Coronary artery (tissue), 2 donors: ENCODE results near the gene GPR35.

Experiments used
- DNase-seq: peaks from one replicate; pipeline ENCODE4 v3.0.0-alpha.2; 2017; ENCODE audit warnings: low spot score
- H3K27ac ChIP-seq, 2 donors: fragments of 200-600 bp; sonication (generic); one replicate each; pipeline ENCODE4 v1.5.1; 2016 to 2019
- H3K4me3 ChIP-seq: fragments of 200-600 bp; sonication (generic); 2 replicates; pipeline ENCODE4 v1.5.1; 2016; ENCODE audit warnings: mild to moderate bottlenecking, moderate library complexity
- TF ChIP-seq, protein P1 (sequence below): fragments of 200-600 bp; sonication (generic); IDR thresholded peaks from one replicate; pipeline ENCODE4 v1.5.1; 2019; ENCODE audit warnings: antibody characterized with exemption

The GPR35 gene

DNA sequence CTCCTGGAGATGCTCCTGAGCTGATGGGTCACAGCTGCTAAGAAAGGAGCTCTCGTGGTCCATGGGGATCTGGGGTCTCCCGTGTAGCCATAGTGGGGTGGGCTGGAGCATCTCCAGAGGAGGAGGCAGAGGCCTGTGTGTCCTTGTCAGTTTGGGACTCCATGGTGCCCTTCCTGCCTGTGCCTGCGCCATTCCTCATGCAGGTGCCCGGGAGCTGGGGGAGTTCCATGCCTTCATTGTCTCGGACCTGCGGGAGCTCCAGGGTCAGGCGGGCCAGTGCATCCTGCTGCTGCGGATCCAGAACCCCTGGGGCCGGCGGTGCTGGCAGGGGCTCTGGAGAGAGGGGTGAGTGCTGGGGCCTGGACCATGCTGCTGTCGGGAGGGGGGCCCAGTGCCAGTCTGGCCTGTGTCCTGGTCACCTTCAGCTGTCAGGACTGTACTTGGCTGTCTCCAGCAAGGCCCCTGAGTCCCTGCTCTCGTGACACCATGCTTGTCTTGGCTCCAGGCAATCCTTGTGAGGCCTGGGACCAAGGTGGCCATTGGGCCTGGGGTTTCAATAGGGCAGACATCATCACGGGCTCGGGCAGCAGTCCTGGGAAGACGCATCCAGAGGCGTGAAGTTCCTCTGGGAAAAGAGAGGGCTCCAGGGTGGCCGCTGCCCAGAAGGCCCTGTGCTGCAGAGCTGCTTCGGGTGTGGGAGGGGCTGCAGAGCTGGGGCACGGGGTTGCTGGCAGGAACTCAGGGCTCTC, 31.4 kb upstream of the GPR35 start:
- Histone ChIP-seq H3K4me3 (no peak overlapping the region), H3K27ac (no peak overlapping the region)
- DNase-seq: no peak
- TF ChIP-seq, protein P1, sequence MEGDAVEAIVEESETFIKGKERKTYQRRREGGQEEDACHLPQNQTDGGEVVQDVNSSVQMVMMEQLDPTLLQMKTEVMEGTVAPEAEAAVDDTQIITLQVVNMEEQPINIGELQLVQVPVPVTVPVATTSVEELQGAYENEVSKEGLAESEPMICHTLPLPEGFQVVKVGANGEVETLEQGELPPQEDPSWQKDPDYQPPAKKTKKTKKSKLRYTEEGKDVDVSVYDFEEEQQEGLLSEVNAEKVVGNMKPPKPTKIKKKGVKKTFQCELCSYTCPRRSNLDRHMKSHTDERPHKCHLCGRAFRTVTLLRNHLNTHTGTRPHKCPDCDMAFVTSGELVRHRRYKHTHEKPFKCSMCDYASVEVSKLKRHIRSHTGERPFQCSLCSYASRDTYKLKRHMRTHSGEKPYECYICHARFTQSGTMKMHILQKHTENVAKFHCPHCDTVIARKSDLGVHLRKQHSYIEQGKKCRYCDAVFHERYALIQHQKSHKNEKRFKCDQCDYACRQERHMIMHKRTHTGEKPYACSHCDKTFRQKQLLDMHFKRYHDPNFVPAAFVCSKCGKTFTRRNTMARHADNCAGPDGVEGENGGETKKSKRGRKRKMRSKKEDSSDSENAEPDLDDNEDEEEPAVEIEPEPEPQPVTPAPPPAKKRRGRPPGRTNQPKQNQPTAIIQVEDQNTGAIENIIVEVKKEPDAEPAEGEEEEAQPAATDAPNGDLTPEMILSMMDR: no peak

- TF ChIP-seq, protein P1: no peak
- H3K4me3 ChIP-seq: no peak overlapping the region
- DNase-seq: no peak
Observed at GRCh38 chr2:240594511-240595380, 30.5 kb upstream of the GPR35 start.

DNA sequence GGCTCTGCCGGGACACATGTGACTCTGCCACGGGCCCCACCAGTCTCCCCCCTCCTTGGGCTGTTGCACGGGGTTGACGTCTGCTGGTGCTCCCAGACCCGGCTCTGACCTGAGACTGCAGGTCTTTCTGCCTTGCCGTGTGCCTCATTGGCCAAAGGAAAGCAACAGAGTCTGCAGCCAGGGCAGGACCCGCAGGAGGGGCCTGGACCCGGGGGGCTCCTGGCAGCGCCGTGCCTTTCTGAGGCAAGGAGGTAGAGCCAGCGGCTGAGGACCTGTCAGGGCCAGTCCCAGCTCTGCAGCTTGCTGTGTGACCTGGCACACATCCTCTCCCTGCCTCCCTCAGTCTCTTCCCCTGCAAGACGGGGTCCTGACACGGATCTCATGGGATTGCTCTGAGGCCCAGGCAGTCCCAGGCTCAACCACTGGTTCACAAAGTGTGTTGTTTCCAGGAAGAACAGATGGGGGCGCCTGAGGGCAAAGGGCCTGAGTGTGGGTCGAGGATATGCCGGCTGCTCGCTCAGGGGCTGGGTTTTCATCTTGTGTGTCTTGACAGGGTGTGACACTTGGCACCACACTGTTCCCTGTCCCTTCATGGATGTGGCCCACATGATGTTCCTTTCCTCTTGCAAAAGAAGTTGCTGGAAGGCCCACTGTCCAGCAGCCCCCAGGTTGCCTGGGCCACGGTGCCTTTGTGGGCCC, 29.8 kb upstream of the GPR35 start:
- DNase-seq: no peak
- H3K27ac ChIP-seq: no peak overlapping the region

More at GRCh38 chr2:240594511-240595380, 30.5 kb upstream of the GPR35 start:
- no peak overlapping the region for H3K27ac ChIP-seq

GRCh38 chr2:240596080-240596460, 29.2 kb upstream of the GPR35 start:
- TF ChIP-seq, protein P1: no peak
- DNase-seq: no peak
- H3K4me3 ChIP-seq: peak overlapping the region; percentile 33
- H3K27ac ChIP-seq: peak overlapping the region in 1 of 2 donors; percentile 31

More for the DNA sequence above, 29.8 kb upstream of the GPR35 start:
- TF ChIP-seq, protein P1: no peak
- H3K4me3 ChIP-seq: no peak overlapping the region

GRCh38 chr2:240596491-240596931, 28.8 kb upstream of the GPR35 start:
- no peak for DNase-seq
- H3K27ac ChIP-seq: peak overlapping the region in 1 of 2 donors; percentile 31
- peak overlapping the region; percentile 33 for H3K4me3 ChIP-seq
- TF ChIP-seq, protein P1: no peak

DNA sequence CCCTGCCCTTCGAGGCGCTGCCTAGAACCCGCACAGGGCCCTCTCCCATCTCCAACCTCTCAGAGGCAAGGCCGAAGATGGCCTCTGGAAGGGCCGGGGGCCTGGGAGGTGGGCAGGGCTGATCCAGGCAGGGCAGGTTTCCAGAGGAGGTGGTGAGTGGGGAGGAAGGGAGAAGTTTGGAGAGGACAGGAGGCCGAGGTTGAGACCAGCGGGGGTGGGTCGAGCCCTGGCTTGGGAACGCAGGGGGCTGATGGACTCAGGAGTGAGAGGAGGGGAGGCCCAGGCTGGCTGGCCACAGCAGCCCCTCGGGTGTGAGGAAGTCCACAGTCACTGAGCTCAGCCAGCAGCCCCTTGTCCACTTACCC, 28.2 kb upstream of the GPR35 start:
- DNase-seq: no peak
- TF ChIP-seq, protein P1: no peak
- H3K27ac ChIP-seq: peak overlapping the region in 1 of 2 donors; percentile 17
- H3K4me3 ChIP-seq: no peak overlapping the region
